K562 (cell line): ENCODE data around the gene PTPRG. TPM values are rescaled to one million over a fixed set of nuclear protein-coding genes. Genes with fewer than 3 reads are reported as not detected.

Source experiments
- ATAC-seq: fragments of 200-7000 bp; cut with Tn5 transposase; 3 replicates; pipeline ENCODE4 v1.9.1; 2020; ENCODE audit warnings: moderate library complexity
- BruUV-seq: library from RNA; stranded (reverse); fragments of 400-500 nt; replicated peaks from 2 replicates; lab custom pipeline; 2021; lab: Mats Ljungman, UMichigan
- CTCF ChIA-PET: fragments of 300-600 bp; formaldehyde crosslinking; extraction: SDS; loops from one replicate; lab custom pipeline; 2021; ENCODE audit warnings: low intra/inter-chr PET ratio; lab: Yijun Ruan, JAX
- POLR2A ChIA-PET: fragments of 300-600, 350-650 bp; sonication (Branson Sonifier 250); formaldehyde crosslinking; extraction: SDS; loops from one replicate; lab custom pipeline; 2021; ENCODE audit warnings: antibody characterized with exemption, inconsistent platforms; lab: Yijun Ruan, JAX
- DNase-seq, 4 experiments: peaks; one replicate each; pipeline versions ENCODE4 v3.0.0 to v3.0.0-alpha.2; 2011 to 2018; ENCODE audit warnings: low spot score in 3 of 4, mixed read lengths in 3 of 4; ENCODE audit errors: extremely low read depth in 1 of 4
- FAIRE-seq: peaks from 2 replicates; lab custom pipeline; 2011; peaks lifted over from hg19 to GRCh38; lab: Jason Lieb, UNC
- H2AFZ ChIP-seq: 2 replicates; pipeline ENCODE4 v1.6.0; 2011; ENCODE audit warnings: low read depth, low read length, control low read depth, inconsistent platforms
- H3K27ac ChIP-seq: fragments of 200-600 bp; 3 replicates; pipeline ENCODE4 v1.8.0; 2011; ENCODE audit warnings: low read depth, mild to moderate bottlenecking, control low read depth, inconsistent platforms, low read length, moderate library complexity, mixed read lengths; ENCODE audit errors: extremely low read depth
- H3K27me3 ChIP-seq, 2 experiments: fragments of 300-600 bp in 1 of 2; 2 replicates in 1 of 2; 3 replicates in 1 of 2; pipeline versions ENCODE4 v1.6.0 to v1.8.0; 2011; ENCODE audit warnings: inconsistent platforms in 2 of 2, low read length in 2 of 2, mild to moderate bottlenecking in 1 of 2, mixed read lengths in 1 of 2, moderate library complexity in 1 of 2; ENCODE audit not compliant: control insufficient read depth in 2 of 2, insufficient read depth in 2 of 2
- H3K36me3 ChIP-seq: fragments of 300-600 bp; 3 replicates; pipeline ENCODE4 v1.8.0; 2011; ENCODE audit warnings: mild to moderate bottlenecking, low read length, inconsistent platforms; ENCODE audit not compliant: control insufficient read depth, insufficient read depth
- H3K4me1 ChIP-seq, 2 experiments: fragments of 200-600 bp in 1 of 2; replicated peaks in 1 of 2; 2 replicates in 1 of 2; 3 replicates in 1 of 2; pipeline versions ENCODE4 v1.5.1 to v1.8.0; 2011; ENCODE audit warnings: inconsistent platforms in 2 of 2, low read length in 2 of 2, mild to moderate bottlenecking in 1 of 2, mixed read lengths in 1 of 2, moderate library complexity in 1 of 2; ENCODE audit not compliant: control insufficient read depth in 2 of 2, insufficient read depth in 2 of 2
- H3K4me2 ChIP-seq: 2 replicates; pipeline ENCODE4 v1.6.1; 2011; ENCODE audit warnings: low read length, control low read depth, inconsistent platforms, mixed read lengths; ENCODE audit not compliant: insufficient read depth
- H3K4me3 ChIP-seq: fragments of 200-600 bp; sonication (generic), shearing (Covaris generic); 2 replicates; pipeline ENCODE4 v1.5.1; 2016; ENCODE audit warnings: control low read depth, inconsistent platforms
- H3K79me2 ChIP-seq: fragments of 200-600 bp; 3 replicates; pipeline ENCODE4 v1.8.0; 2011; ENCODE audit warnings: low read length, inconsistent platforms; ENCODE audit not compliant: control insufficient read depth, insufficient read depth
- H3K9ac ChIP-seq, 2 experiments: 2 replicates each; pipeline versions ENCODE4 v1.6.0 to v1.6.1; 2011; ENCODE audit warnings: low read depth in 2 of 2, low read length in 2 of 2, control low read depth in 1 of 2, inconsistent platforms in 1 of 2, mild to moderate bottlenecking in 1 of 2, mixed read lengths in 1 of 2; ENCODE audit not compliant: insufficient read depth in 1 of 2
- H3K9me1 ChIP-seq: one replicate; pipeline ENCODE4 v1.6.0; 2011; ENCODE audit warnings: inconsistent platforms, mild to moderate bottlenecking, low read length, moderate library complexity; ENCODE audit not compliant: control insufficient read depth, insufficient read depth
- H3K9me3 ChIP-seq: replicated peaks from 2 replicates; pipeline ENCODE4 v1.5.1; 2011; ENCODE audit warnings: low read depth, low read length, inconsistent platforms; ENCODE audit not compliant: control insufficient read depth, insufficient read depth
- H4K20me1 ChIP-seq: replicated peaks from 2 replicates; pipeline ENCODE4 v1.6.1; 2011; ENCODE audit warnings: low read length, inconsistent platforms, mixed read lengths; ENCODE audit not compliant: control insufficient read depth, insufficient read depth
- CBX3 ChIP-seq, 2 experiments: IDR thresholded peaks; 1 replicate in 1 of 2; 2 replicates in 1 of 2; pipeline ENCODE4 v1.6.1; 2012; ENCODE audit warnings: inconsistent platforms in 2 of 2, low read length in 2 of 2, borderline replicate concordance in 1 of 2, control low read depth in 1 of 2
- CCAR2 ChIP-seq: fragments of 200-400 bp; formaldehyde crosslinking; IDR thresholded peaks from 2 replicates; pipeline ENCODE4 v1.6.1; 2017; ENCODE audit warnings: mild to moderate bottlenecking, low read depth, low read length
- CHD4 ChIP-seq: fragments of 200-600 bp; sonication (generic); IDR thresholded peaks from 3 replicates; pipeline ENCODE4 v1.6.1; 2012; ENCODE audit warnings: low read depth, mild to moderate bottlenecking, mixed read lengths, low read length, inconsistent platforms; ENCODE audit not compliant: insufficient read depth, insufficient replicate concordance, poor library complexity, severe bottlenecking
- CREB3L1 ChIP-seq: fragments of 450-650 bp; IDR thresholded peaks from 2 replicates; pipeline ENCODE4 v1.6.1; 2014; ENCODE audit warnings: low read depth, mild to moderate bottlenecking, moderate library complexity, borderline replicate concordance
- E4F1 ChIP-seq: fragments of 250-450 bp; sonication (Bioruptor Pico); IDR thresholded peaks from 2 replicates; pipeline ENCODE4 v1.5.0; 2021; ENCODE audit warnings: mild to moderate bottlenecking, borderline replicate concordance
- FOXM1 ChIP-seq, 2 experiments: fragments of 450-650 bp in 1 of 2; sonication (generic) in 1 of 2; formaldehyde crosslinking in 1 of 2; IDR thresholded peaks; 2 replicates each; pipeline versions ENCODE4 v1.6.1 to v1.9.0; 2017 to 2022; ENCODE audit warnings: low read depth in 2 of 2, mild to moderate bottlenecking in 2 of 2, missing genetic modification reagents in 1 of 2, moderate library complexity in 1 of 2
- MCM3 ChIP-seq: fragments of 450-650 bp; IDR thresholded peaks from 2 replicates; pipeline ENCODE4 v1.6.1; 2016
- PTRF ChIP-seq: fragments of 450-650 bp; IDR thresholded peaks from 2 replicates; pipeline ENCODE4 v1.6.1; 2016; ENCODE audit warnings: mild to moderate bottlenecking, missing genetic modification characterization, missing compliant biosample characterization
- TEAD4 ChIP-seq, 2 experiments: sonication (generic) in 1 of 2; formaldehyde crosslinking in 1 of 2; IDR thresholded peaks; 2 replicates each; pipeline versions ENCODE4 v1.6.1 to v1.8.0; 2012 to 2022; ENCODE audit warnings: borderline replicate concordance in 1 of 2, inconsistent platforms in 1 of 2, low read length in 1 of 2, mild to moderate bottlenecking in 1 of 2, missing genetic modification reagents in 1 of 2
- ZNF717 ChIP-seq: fragments of 250-450 bp; sonication (Bioruptor Pico); IDR thresholded peaks from 2 replicates; pipeline ENCODE4 v1.5.0; 2021
- WGBS: fragments of 100-300 bp; shearing (Covaris generic); methylation state at CpG from one replicate; pipeline ENCODE4 v1.1.6; 2016; ENCODE audit warnings: low coverage, mixed read lengths; ENCODE audit not compliant: insufficient coverage; ENCODE audit errors: missing lambda C conversion rate; 5-methylcytosine and 5-hydroxymethylcytosine counted together
- in situ Hi-C: fragments of 300-500 bp; cut with MboI; formaldehyde crosslinking; loops from 4 replicates; pipeline ENCODE4 v1.15.0; 2018; ENCODE audit warnings: inconsistent platforms, mixed read lengths
- intact Hi-C: fragments of 100-400 bp; cut with micrococcal nuclease; formaldehyde crosslinking; loops from 2 replicates; pipeline ENCODE4 v1.14.2; 2022
- polyA plus RNA-seq, 8 experiments: library from polyadenylated mRNA; depleted of rRNA in 4 of 8; stranded (reverse) in 5 of 8; unstranded in 3 of 8; fragments of >200 nt; fragmentation: Nextera tagmentation in 2 of 8; fragmentation: Illumina TruSeq in 1 of 8; extraction: Ambion mirVana in 2 of 8; extraction: Trizol in 1 of 8; gene quantifications; 2 replicates each; pipeline versions ENCODE4 v1.2.1 to v1.2.3, GENCODE V29; 2011 to 2014; ENCODE audit warnings: inconsistent platforms in 1 of 8, missing spikeins in 1 of 8
- total RNA-seq, 7 experiments: library from RNA; depleted of rRNA in 6 of 7; stranded (reverse); fragments of >200 nt in 6 of 7; fragmentation: Illumina TruSeq in 2 of 7; extraction: Trizol in 2 of 7; gene quantifications; 2 replicates each; pipeline versions ENCODE4 v1.2.1 to v1.2.3, GENCODE V29; 2011 to 2021; ENCODE audit warnings: low replicate concordance in 1 of 7
- TF ChIP-seq, protein P1 (sequence below): fragments of 450-650 bp; IDR thresholded peaks from 2 replicates; pipeline ENCODE4 v1.6.1; 2016; ENCODE audit warnings: mild to moderate bottlenecking

PTPRG gene
- total and polyA plus RNA-seq, 9 of the 15 experiments (the other 6 are each of a cell fraction or from before 2014, with no cell fraction given) = 0.16 TPM; not detected in 8

GRCh38 chr3:62169906-62170660 lies 608.7 kb downstream of the PTPRG start (continued):
- TF ChIP-seq TEAD4 (IDR thresholded peaks at IDR 0.05; ENCODE audit: low read length) (no peak), TEAD4 (CRISPR knock-in tag; IDR thresholded peaks at IDR 0.05; ENCODE audit: borderline replicate concordance) (no peak), CCAR2 (no peak)
- TF ChIP-seq, protein P1, sequence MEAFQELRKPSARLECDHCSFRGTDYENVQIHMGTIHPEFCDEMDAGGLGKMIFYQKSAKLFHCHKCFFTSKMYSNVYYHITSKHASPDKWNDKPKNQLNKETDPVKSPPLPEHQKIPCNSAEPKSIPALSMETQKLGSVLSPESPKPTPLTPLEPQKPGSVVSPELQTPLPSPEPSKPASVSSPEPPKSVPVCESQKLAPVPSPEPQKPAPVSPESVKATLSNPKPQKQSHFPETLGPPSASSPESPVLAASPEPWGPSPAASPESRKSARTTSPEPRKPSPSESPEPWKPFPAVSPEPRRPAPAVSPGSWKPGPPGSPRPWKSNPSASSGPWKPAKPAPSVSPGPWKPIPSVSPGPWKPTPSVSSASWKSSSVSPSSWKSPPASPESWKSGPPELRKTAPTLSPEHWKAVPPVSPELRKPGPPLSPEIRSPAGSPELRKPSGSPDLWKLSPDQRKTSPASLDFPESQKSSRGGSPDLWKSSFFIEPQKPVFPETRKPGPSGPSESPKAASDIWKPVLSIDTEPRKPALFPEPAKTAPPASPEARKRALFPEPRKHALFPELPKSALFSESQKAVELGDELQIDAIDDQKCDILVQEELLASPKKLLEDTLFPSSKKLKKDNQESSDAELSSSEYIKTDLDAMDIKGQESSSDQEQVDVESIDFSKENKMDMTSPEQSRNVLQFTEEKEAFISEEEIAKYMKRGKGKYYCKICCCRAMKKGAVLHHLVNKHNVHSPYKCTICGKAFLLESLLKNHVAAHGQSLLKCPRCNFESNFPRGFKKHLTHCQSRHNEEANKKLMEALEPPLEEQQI = no peak

GRCh38 chr3:62171789-62172188 lies 610.4 kb downstream of the PTPRG start:
- 0% methylated on average over 2 of the region's 2 CpGs for WGBS
- H3K9me1 ChIP-seq = no peaks in the 10 kb centered on the region
- ChIA-PET CTCF (no interaction called here), POLR2A (no interaction called here)
- H3K79me2 ChIP-seq = no peaks in the 10 kb centered on the region
- H3K4me2 ChIP-seq = no peak overlapping the region
- in situ Hi-C loops (no loop called here), intact Hi-C loops (no loop called here)
- H3K27me3 ChIP-seq = peaks cover 0 to 6% of the 10 kb centered on the region in 2 experiments; a peak in 1 of 5 replicates
- DNase-seq (no peak), ATAC-seq (no peak), FAIRE-seq (no peak)
- BruUV-seq = no TSS peak
- no peak overlapping the region for H3K9ac ChIP-seq
- no peak overlapping the region for H3K4me3 ChIP-seq
- no peaks in the 10 kb centered on the region for H3K36me3 ChIP-seq
- no peaks in the 10 kb centered on the region for H3K4me1 ChIP-seq
- no peak overlapping the region for H2AFZ ChIP-seq
- no peaks in the 10 kb centered on the region for H4K20me1 ChIP-seq
- no peaks in the 10 kb centered on the region for H3K9me3 ChIP-seq
- no peak overlapping the region for H3K27ac ChIP-seq
- TF ChIP-seq CBX3 (IDR thresholded peaks at IDR 0.05; ENCODE audit: borderline replicate concordance in 1 of 2, low read length in 2 of 2) (no peak), PTRF (no peak), CREB3L1 (no peak), FOXM1 (IDR thresholded peaks at IDR 0.05; ENCODE audit: low read depth) (no peak), FOXM1 (CRISPR knock-in tag; IDR thresholded peaks at IDR 0.05; ENCODE audit: low read depth) (no peak), MCM3 (no peak), CHD4 (no peak), E4F1 (CRISPR knock-in tag) (no peak), ZNF717 (CRISPR knock-in tag) (no peak)
